SIG-M5 treated with dmso at 0.1 percent for 504 hours (cell line): ENCODE measurements around the gene ODAD3.

Experiments
- DNase-seq: peaks from one replicate; lab custom pipeline; 2025; ENCODE audit not compliant: unreplicated experiment; lab: John Stamatoyannopoulos, UW

ODAD3 gene

GRCh38 chr19:11378319-11379189, 56.4 kb downstream of the ODAD3 start:
- peak; percentile 23 for DNase-seq

GRCh38 chr19:11377756-11378155, 57.2 kb downstream of the ODAD3 start:
- DNase-seq = no peak

GRCh38 chr19:11377237-11377636, 57.7 kb downstream of the ODAD3 start:
- peak; percentile 29 for DNase-seq

- peak; percentile 71 for DNase-seq
Measured at GRCh38 chr19:11375143-11375948, 59.6 kb downstream of the ODAD3 start.

- DNase-seq = peak; percentile 99
Measured at GRCh38 chr19:11374433-11375142, 60.3 kb downstream of the ODAD3 start, which contains the start of gene SWSAP1. SWSAP1 (plus strand) TSS chr19:11374666; CDS start chr19:11374681, 15 bp downstream.

- peak; percentile 53 for DNase-seq
Measured at GRCh38 chr19:11373885-11374432, 61.0 kb downstream of the ODAD3 start.

- DNase-seq = no peak
Measured at GRCh38 chr19:11373166-11373884, 61.6 kb downstream of the ODAD3 start.

- no peak for DNase-seq
Measured at GRCh38 chr19:11370744-11371143, 64.2 kb downstream of the ODAD3 start.
